Measurements from ENCODE around the gene RPS18. TPM values are rescaled to one million over a fixed set of nuclear protein-coding genes. Genes with fewer than 3 reads are reported as not detected.
A peak's percentile ranks its signal among the peaks of the same experiment; 100 is the strongest.

RPS18 gene
- total and polyA plus RNA-seq, 9 of the 15 experiments (the other 6 are each of a cell fraction or from before 2014, with no cell fraction given): 5,023 to 17,516 (median 8,131) TPM

DNA sequence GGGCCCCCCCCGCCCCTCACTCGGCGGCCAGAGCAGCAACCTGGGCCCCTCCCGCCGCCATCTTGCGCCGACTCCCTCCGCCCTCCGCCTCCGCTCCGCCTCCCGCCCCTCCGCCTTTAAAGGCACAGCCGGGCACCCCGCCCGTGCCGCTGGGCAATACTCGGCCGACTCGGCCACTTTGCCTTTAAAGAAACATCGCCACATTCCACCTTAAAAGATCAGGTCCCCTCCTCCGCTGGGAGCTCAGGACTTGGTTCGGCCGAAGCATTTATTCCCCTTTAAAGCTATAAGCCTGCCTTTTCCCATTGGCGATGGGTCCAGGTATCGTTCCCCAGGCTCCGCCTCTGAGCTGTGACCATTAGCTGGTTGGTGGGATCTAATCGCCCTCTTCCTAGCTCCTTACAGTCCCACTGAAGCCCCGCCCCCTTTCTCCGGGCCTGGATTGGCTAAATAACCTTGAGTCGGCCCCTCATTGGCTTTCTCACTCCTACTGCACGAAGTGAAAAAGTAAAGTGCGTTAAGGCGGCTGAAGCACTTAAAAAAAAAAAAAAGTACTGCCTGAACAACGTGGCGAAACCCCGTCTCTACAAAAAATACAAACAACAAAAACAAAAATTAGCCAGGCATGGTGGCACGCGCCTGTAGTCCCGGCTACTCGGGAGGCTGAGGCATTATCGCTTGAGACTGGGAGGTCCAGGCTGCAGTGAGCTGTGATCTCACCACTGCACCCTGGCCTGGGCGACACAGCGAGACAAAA lies 46.0 kb downstream of the RPS18 start, which contains the start of gene ZBTB22 (continued):
- TF ChIP-seq CHD7 (IDR thresholded peaks at IDR 0.05; ENCODE audit: low read depth, low read length) (no peak), TAF1 (IDR thresholded peaks at IDR 0.05; ENCODE audit: control insufficient read depth, extremely low read depth, insufficient read depth, low read length, severe bottlenecking) (peak; percentile 44), NEUROD1 (IDR thresholded peaks at IDR 0.05; ENCODE audit: borderline replicate concordance, low read depth, low read length, partially characterized antibody) (peak; percentile 81), YBX1 (IDR thresholded peaks at IDR 0.05) (no peak), MAFF (IDR thresholded peaks at IDR 0.05; ENCODE audit: low read length) (no peak), ZKSCAN8 (CRISPR knock-in tag; IDR thresholded peaks at IDR 0.05) (no peak), ZNF785 (CRISPR knock-in tag; IDR thresholded peaks at IDR 0.05) (no peak), CEBPB (tag; IDR thresholded peaks at IDR 0.05) (no peak), KDM5B (IDR thresholded peaks at IDR 0.05; ENCODE audit: insufficient replicate concordance, low read depth, low read length) (peak; percentile 46), SMARCC2 (IDR thresholded peaks at IDR 0.05; ENCODE audit: low read depth) (no peak), FOXK1 (CRISPR knock-in tag; IDR thresholded peaks at IDR 0.05; ENCODE audit: borderline replicate concordance) (no peak)
- TF ChIP-seq, protein P1, sequence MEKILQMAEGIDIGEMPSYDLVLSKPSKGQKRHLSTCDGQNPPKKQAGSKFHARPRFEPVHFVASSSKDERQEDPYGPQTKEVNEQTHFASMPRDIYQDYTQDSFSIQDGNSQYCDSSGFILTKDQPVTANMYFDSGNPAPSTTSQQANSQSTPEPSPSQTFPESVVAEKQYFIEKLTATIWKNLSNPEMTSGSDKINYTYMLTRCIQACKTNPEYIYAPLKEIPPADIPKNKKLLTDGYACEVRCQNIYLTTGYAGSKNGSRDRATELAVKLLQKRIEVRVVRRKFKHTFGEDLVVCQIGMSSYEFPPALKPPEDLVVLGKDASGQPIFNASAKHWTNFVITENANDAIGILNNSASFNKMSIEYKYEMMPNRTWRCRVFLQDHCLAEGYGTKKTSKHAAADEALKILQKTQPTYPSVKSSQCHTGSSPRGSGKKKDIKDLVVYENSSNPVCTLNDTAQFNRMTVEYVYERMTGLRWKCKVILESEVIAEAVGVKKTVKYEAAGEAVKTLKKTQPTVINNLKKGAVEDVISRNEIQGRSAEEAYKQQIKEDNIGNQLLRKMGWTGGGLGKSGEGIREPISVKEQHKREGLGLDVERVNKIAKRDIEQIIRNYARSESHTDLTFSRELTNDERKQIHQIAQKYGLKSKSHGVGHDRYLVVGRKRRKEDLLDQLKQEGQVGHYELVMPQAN (IDR thresholded peaks at IDR 0.05; ENCODE audit: borderline replicate concordance): peak; percentile 52; the same call in 1 of the 2 replicates
- TF ChIP-seq, protein P2, sequence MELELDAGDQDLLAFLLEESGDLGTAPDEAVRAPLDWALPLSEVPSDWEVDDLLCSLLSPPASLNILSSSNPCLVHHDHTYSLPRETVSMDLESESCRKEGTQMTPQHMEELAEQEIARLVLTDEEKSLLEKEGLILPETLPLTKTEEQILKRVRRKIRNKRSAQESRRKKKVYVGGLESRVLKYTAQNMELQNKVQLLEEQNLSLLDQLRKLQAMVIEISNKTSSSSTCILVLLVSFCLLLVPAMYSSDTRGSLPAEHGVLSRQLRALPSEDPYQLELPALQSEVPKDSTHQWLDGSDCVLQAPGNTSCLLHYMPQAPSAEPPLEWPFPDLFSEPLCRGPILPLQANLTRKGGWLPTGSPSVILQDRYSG (tag; conservative IDR thresholded peaks at IDR 0.05; ENCODE audit: low read depth): no peak

Data from K562 (cell line).